IPS-15b (cell line): ENCODE results near the gene GMIP.
"Not testable (repeated sequence)": the region's sequence is repeated elsewhere in the genome, so short reads cannot be mapped to it uniquely, and the experiment has no call there.

ENCODE experiments used
- H3K27me3 ChIP-seq: one replicate; pipeline ENCODE4 v1.6.1; 2013; ENCODE audit warnings: low read length; ENCODE audit not compliant: control insufficient read depth, insufficient read depth
- H3K36me3 ChIP-seq: one replicate; pipeline ENCODE4 v1.6.1; 2013; ENCODE audit warnings: low read length; ENCODE audit not compliant: control insufficient read depth, insufficient read depth
- H3K4me1 ChIP-seq: one replicate; pipeline ENCODE4 v1.6.1; 2013; ENCODE audit warnings: mild to moderate bottlenecking, low read length; ENCODE audit not compliant: control insufficient read depth, insufficient read depth
- H3K4me3 ChIP-seq: one replicate; pipeline ENCODE4 v1.5.1; 2013; ENCODE audit warnings: low read depth, low read length
- H3K9ac ChIP-seq: one replicate; pipeline ENCODE4 v1.6.1; 2013; ENCODE audit warnings: low read depth, mild to moderate bottlenecking, low read length
- H3K9me3 ChIP-seq: one replicate; pipeline ENCODE4 v1.6.1; 2013; ENCODE audit warnings: mild to moderate bottlenecking, low read length; ENCODE audit not compliant: control insufficient read depth, insufficient read depth

Gene GMIP, protein sequence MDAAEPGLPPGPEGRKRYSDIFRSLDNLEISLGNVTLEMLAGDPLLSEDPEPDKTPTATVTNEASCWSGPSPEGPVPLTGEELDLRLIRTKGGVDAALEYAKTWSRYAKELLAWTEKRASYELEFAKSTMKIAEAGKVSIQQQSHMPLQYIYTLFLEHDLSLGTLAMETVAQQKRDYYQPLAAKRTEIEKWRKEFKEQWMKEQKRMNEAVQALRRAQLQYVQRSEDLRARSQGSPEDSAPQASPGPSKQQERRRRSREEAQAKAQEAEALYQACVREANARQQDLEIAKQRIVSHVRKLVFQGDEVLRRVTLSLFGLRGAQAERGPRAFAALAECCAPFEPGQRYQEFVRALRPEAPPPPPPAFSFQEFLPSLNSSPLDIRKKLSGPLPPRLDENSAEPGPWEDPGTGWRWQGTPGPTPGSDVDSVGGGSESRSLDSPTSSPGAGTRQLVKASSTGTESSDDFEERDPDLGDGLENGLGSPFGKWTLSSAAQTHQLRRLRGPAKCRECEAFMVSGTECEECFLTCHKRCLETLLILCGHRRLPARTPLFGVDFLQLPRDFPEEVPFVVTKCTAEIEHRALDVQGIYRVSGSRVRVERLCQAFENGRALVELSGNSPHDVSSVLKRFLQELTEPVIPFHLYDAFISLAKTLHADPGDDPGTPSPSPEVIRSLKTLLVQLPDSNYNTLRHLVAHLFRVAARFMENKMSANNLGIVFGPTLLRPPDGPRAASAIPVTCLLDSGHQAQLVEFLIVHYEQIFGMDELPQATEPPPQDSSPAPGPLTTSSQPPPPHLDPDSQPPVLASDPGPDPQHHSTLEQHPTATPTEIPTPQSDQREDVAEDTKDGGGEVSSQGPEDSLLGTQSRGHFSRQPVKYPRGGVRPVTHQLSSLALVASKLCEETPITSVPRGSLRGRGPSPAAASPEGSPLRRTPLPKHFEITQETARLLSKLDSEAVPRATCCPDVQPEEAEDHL

DNA sequence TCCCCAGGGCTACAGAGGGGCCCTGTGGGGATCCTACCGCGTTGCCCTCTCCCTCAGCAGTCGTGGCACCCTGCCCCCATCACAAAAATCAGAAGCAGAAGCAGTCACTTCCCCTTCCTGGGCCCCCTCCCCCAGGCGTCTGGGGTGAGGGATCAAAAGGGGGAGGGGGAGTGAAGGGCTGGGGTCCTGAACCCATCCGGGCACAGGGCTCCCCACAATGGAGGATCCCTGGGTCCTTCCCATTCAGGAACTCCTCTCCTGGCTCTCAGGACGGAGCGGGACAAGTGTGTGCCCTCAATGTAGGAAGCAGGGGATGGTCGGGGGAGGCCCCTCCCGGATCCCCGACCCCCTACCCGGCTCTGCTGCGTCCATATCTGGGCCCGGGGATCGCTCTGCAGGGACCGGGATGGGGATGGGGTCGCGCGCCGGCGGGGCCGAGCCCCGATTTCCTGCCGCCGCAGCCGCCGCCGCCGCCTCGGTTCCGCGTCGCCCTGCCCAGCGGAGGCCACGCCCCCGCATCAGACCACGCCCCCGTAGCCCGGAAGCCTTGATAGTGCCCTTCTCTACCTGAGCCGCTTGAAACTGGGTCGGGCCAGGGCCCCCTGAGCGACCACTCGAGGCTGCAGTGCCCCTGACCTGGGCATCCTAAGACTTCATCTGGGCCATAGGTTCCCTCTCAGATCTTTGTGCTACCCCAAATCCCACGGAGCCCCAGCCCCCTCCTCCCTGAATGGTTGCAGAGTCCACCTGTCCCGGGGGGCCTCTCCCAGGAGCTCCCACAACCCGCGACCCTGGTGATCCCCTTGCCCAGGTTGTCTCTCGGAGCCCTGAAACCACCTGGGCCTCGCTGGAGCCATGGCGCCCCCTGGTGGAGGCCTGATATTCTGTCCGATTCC lies at the start of gene GMIP:
Gene GMIP, minus strand, starts transcription at position 500 of the 896 bp plus-strand sequence. Its CDS starts 128 bp downstream, at position 372.
- Histone ChIP-seq H3K27me3 (no peaks in the 10 kb centered on the region), H3K4me1 (no peaks in the 10 kb centered on the region), H3K4me3 (peak within 1 kb of the TSS; percentile 80), H3K36me3 (peaks cover 30% of the 10 kb centered on the region), H3K9me3 (no peaks in the 10 kb centered on the region), H3K9ac (peak within 1 kb of the TSS; percentile 76)

DNA sequence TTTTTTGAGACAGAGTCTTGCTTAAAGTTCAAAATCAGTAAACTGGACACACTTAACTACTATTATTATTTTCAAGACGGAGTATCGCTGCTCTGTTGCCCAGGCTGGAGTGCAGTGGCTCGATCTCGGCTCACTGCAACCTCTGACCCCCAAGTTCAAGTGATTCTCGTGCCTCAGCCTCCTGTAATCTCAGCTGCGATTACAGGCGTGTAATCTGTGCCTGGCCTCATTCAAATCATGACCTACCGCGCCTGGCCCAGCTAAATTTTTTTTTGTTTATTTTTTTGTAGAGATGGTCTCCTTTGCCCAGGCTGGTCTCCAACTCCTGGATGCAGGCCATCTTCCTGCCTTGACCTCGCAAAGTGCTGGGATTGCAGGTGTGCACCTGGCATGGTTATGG lies 48.2 kb upstream of the GMIP start:
- Histone ChIP-seq H3K27me3 (no peaks in the 10 kb centered on the region), H3K9ac (no peak overlapping the region), H3K9me3 (no peaks in the 10 kb centered on the region), H3K4me3 (no peak overlapping the region), H3K36me3 (no peaks in the 10 kb centered on the region), H3K4me1 (no peaks in the 10 kb centered on the region)

DNA sequence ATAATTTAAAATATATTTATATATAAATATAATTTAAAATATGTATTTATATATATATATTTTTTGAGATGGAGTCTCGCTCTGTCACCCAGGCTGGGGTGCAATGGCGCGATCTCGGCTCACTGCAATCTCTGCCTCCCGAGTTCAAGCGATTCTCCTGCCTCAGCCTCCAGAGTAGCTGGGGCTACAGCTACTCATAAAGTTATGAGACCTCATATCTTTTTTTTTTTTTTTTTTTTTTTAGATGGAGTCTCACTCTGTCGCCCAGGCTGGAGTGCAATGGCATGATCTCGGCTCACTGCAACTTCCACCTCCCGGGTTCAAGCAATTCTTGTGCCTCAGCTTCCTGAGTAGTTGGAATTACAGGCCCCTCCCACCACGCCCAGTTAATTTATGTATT lies 45.6 kb upstream of the GMIP start:
- not testable (repeated sequence) for H3K4me1 ChIP-seq, H3K9me3 ChIP-seq, H3K9ac ChIP-seq

DNA sequence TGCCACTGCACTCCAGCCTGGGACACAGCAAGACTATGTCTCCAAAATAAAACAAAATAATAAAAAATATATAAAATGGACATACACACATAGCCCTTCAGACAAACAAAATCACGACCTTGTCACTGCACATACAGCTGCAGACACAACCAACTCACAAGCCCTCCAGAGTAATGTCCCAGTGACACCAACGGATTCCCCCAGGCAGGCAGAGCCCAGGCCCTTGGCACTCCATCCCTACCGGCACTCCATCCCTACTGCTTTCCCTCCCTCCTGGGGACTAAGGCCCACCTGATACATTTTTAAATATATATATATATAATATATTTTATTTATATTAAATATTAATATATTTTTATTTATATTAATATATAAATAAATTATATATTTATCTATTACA lies 43.6 kb upstream of the GMIP start:
- no peak overlapping the region for H3K9ac ChIP-seq
- no peak overlapping the region for H3K4me3 ChIP-seq
- H3K36me3 ChIP-seq: peaks cover 3% of the 10 kb centered on the region
- no peaks in the 10 kb centered on the region for H3K4me1 ChIP-seq
- H3K27me3 ChIP-seq: no peaks in the 10 kb centered on the region
- H3K9me3 ChIP-seq: no peaks in the 10 kb centered on the region

More for the DNA sequence above, 45.6 kb upstream of the GMIP start:
- not testable (repeated sequence) for H3K27me3 ChIP-seq, H3K4me3 ChIP-seq, H3K36me3 ChIP-seq

DNA sequence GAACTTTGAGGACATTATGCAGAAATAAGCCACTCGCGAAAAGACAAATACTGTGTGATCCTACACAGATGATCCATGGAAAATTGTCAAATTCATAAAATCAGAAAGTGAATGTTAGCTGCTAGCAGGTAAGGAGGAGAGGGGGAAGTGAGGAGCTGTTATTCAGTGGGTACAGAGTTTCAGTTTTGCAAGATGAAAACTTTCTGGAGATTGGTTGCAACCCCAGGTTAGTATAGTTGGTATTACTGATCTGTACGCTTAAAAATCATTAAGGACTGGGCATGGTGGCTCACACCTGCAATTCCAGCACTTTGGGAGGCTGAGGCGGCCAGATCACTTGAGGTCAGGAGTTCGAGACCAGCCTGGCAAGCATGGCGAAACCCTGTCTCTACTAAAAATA lies 43.1 kb upstream of the GMIP start:
- Histone ChIP-seq H3K4me1 (no peaks in the 10 kb centered on the region), H3K36me3 (peaks cover 3% of the 10 kb centered on the region), H3K27me3 (no peaks in the 10 kb centered on the region), H3K9ac (no peak overlapping the region), H3K4me3 (no peak overlapping the region), H3K9me3 (no peaks in the 10 kb centered on the region)

DNA sequence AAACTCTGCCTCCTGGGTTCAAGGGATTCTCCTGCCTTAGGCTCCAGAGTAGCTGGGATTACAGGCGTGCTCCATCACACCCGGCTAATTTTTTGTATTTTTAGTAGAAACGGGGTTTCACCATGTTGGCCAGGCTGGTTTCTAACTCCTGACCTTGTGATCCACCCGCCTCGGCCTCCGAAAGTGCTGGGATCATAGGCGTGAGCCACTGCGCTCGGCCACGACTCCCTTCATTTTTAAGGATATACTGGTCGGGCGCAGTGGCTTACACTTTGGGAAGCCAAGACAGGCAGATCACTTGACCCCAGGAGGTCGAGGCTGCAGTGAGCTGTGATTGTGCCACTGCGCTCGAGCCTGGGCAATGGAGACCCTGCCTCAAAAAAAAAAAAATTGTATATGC lies 42.7 kb upstream of the GMIP start:
- not testable (repeated sequence) for H3K36me3 ChIP-seq, H3K27me3 ChIP-seq, H3K4me1 ChIP-seq, H3K9ac ChIP-seq, H3K9me3 ChIP-seq, H3K4me3 ChIP-seq

DNA sequence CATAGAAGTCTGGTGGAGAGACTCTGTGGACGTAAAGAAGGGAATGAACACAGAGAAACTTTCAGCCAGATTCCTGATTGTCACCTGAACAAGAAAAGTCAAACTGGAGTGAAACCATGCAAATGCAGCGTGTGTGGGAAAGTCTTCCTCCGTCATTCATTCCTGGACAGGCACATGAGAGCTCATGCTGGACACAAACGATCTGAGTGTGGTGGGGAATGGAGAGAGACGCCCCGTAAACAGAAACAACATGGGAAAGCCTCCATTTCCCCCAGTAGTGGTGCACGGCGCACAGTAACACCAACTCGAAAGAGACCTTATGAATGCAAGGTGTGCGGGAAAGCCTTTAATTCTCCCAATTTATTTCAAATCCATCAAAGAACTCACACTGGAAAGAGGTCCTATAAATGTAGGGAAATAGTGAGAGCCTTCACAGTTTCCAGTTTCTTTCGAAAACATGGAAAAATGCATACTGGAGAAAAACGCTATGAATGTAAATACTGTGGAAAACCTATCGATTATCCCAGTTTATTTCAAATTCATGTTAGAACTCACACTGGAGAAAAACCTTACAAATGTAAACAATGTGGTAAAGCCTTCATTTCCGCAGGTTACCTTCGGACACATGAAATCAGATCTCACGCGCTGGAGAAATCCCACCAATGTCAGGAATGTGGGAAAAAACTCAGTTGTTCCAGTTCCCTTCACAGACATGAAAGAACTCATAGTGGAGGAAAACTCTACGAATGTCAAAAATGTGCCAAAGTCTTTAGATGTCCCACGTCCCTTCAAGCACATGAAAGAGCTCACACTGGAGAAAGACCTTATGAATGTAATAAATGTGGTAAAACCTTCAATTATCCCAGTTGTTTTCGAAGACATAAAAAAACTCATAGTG lies 36.0 kb upstream of the GMIP start:
- no peaks in the 10 kb centered on the region for H3K27me3 ChIP-seq
- no peaks in the 10 kb centered on the region for H3K9me3 ChIP-seq
- H3K36me3 ChIP-seq: peaks cover 25% of the 10 kb centered on the region
- H3K4me3 ChIP-seq: no peak overlapping the region
- H3K4me1 ChIP-seq: no peaks in the 10 kb centered on the region
- H3K9ac ChIP-seq: no peak overlapping the region

DNA sequence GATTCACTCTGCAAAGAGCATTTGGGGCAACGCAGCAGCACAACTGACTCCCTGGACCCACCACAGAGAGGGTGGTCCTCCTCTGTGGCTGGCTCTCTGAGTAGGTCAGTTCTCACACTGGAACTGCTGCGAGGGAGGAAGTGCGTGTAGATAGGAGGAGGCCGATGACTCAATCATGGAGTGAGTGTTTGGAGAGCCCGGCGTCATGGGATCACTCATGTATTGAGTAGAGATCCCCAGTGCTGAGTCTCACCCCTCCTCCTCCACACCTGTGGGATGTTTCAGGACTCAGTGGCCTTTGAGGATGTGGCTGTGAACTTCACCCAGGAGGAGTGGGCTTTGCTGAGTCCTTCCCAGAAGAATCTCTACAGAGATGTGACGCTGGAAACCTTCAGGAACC lies 34.1 kb upstream of the GMIP start:
- Histone ChIP-seq H3K36me3 (peaks cover 26% of the 10 kb centered on the region), H3K27me3 (no peaks in the 10 kb centered on the region), H3K9ac (no peak overlapping the region), H3K9me3 (no peaks in the 10 kb centered on the region), H3K4me1 (no peaks in the 10 kb centered on the region), H3K4me3 (no peak overlapping the region)

DNA sequence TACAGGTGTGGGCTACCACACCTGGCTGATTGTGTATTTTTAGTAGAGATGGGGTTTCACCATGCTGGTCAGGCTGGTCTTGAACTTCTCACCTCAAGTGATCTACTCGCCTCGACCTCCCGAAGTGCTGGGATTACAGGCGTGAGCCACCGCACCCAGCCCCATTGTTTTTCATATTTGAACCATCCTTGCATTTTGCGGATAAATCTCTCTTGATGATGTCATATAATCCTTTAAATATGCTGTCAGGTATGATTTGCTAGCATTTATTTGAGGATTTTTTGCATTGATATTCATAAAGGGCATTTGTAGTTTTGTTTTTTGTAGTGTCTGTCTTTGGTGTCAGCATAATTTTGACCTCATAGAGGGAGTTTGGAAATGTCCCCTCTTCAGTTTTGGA lies 30.9 kb upstream of the GMIP start:
- H3K9me3 ChIP-seq: no peaks in the 10 kb centered on the region
- H3K36me3 ChIP-seq: peaks cover 15% of the 10 kb centered on the region
- no peaks in the 10 kb centered on the region for H3K4me1 ChIP-seq
- no peaks in the 10 kb centered on the region for H3K27me3 ChIP-seq
- H3K9ac ChIP-seq: no peak overlapping the region
- no peak overlapping the region for H3K4me3 ChIP-seq

DNA sequence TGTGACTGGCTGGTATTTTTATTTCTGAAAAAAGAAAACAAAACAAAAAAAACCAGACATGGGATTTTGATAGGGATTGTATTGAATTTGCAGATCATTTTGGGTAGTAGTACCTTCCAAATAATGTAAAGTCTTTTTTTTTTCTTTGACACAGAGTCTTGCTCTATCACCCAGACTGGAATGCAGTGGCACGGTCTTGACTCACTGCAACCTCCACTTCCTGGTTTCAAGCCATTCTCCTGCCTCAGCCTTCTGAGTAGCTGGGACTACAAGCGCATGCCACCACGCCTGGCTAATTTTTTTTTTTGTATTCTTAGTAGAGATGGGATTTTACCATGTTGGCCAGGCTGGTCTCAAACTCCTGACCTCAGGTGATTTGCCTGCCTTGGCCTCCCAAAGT lies 29.4 kb upstream of the GMIP start:
- peaks cover 10% of the 10 kb centered on the region for H3K36me3 ChIP-seq
- no peak overlapping the region for H3K4me3 ChIP-seq
- no peaks in the 10 kb centered on the region for H3K9me3 ChIP-seq

More for the DNA sequence above, 29.4 kb upstream of the GMIP start:
- Histone ChIP-seq H3K9ac (no peak overlapping the region), H3K4me1 (no peaks in the 10 kb centered on the region), H3K27me3 (no peaks in the 10 kb centered on the region)
